Mucosa of stomach (tissue), 1 donor: ENCODE results near the gene ADSS1.

ENCODE experiments used
- H3K27me3 ChIP-seq: one replicate; pipeline ENCODE4 v1.7.0; 2013; ENCODE audit warnings: mild to moderate bottlenecking, low read length; ENCODE audit not compliant: control insufficient read depth, insufficient read depth
- H3K36me3 ChIP-seq: one replicate; pipeline ENCODE4 v1.7.0; 2013; ENCODE audit warnings: low read length; ENCODE audit not compliant: control insufficient read depth, insufficient read depth
- H3K4me1 ChIP-seq: one replicate; pipeline ENCODE4 v1.7.0; 2013; ENCODE audit warnings: mild to moderate bottlenecking, low read length; ENCODE audit not compliant: control insufficient read depth, insufficient read depth
- H3K4me3 ChIP-seq: one replicate; pipeline ENCODE4 v1.7.0; 2013; ENCODE audit warnings: low read length
- H3K9ac ChIP-seq: one replicate; pipeline ENCODE4 v1.7.0; 2013; ENCODE audit warnings: mild to moderate bottlenecking, low read length, moderate library complexity
- H3K9me3 ChIP-seq: one replicate; pipeline ENCODE4 v1.7.0; 2013; ENCODE audit warnings: mild to moderate bottlenecking, low read length, moderate library complexity; ENCODE audit not compliant: control insufficient read depth
- donor health status: Pancreatic carcinoma.

The ADSS1 gene

GRCh38 chr14:104715871-104716270 is 8.2 kb upstream of the ADSS1 start:
- Histone ChIP-seq H3K4me3 (no peak overlapping the region), H3K4me1 (no peaks in the 10 kb centered on the region), H3K9me3 (no peaks in the 10 kb centered on the region), H3K36me3 (peaks cover 4% of the 10 kb centered on the region), H3K27me3 (no peaks in the 10 kb centered on the region), H3K9ac (no peak overlapping the region)

GRCh38 chr14:104717137-104717536 is 6.9 kb upstream of the ADSS1 start:
- Histone ChIP-seq H3K36me3 (peaks cover 4% of the 10 kb centered on the region), H3K27me3 (no peaks in the 10 kb centered on the region), H3K4me3 (no peak overlapping the region), H3K9ac (no peak overlapping the region), H3K4me1 (peaks cover 7% of the 10 kb centered on the region), H3K9me3 (no peaks in the 10 kb centered on the region)

- Histone ChIP-seq H3K36me3 (peaks cover 4% of the 10 kb centered on the region), H3K27me3 (no peaks in the 10 kb centered on the region), H3K4me1 (peaks cover 12% of the 10 kb centered on the region), H3K4me3 (no peak overlapping the region), H3K9me3 (no peaks in the 10 kb centered on the region), H3K9ac (no peak overlapping the region)
These were observed 6.4 kb upstream of the ADSS1 start for GRCh38 chr14:104717646-104718045.

- peaks cover 4% of the 10 kb centered on the region for H3K36me3 ChIP-seq
- peaks cover 17% of the 10 kb centered on the region for H3K4me1 ChIP-seq
- H3K9me3 ChIP-seq: no peaks in the 10 kb centered on the region
- H3K9ac ChIP-seq: no peak overlapping the region
- H3K4me3 ChIP-seq: no peak overlapping the region
- H3K27me3 ChIP-seq: no peaks in the 10 kb centered on the region
These were observed 5.9 kb upstream of the ADSS1 start for GRCh38 chr14:104718147-104718546.

GRCh38 chr14:104718871-104719270 is 5.2 kb upstream of the ADSS1 start:
- Histone ChIP-seq H3K4me1 (peaks cover 24% of the 10 kb centered on the region), H3K4me3 (no peak overlapping the region), H3K9me3 (no peaks in the 10 kb centered on the region), H3K36me3 (no peaks in the 10 kb centered on the region), H3K9ac (no peak overlapping the region), H3K27me3 (no peaks in the 10 kb centered on the region)

GRCh38 chr14:104719343-104719742 is 4.7 kb upstream of the ADSS1 start:
- H3K4me1 ChIP-seq: peaks cover 24% of the 10 kb centered on the region
- no peaks in the 10 kb centered on the region for H3K27me3 ChIP-seq
- no peaks in the 10 kb centered on the region for H3K36me3 ChIP-seq
- H3K4me3 ChIP-seq: no peak overlapping the region
- no peaks in the 10 kb centered on the region for H3K9me3 ChIP-seq
- H3K9ac ChIP-seq: no peak overlapping the region

- H3K4me1 ChIP-seq: peaks cover 31% of the 10 kb centered on the region
These were observed 2.3 kb upstream of the ADSS1 start for GRCh38 chr14:104721505-104722431.

GRCh38 chr14:104722938-104723650 is 935 bp upstream of the ADSS1 start:
- Histone ChIP-seq H3K9me3 (no peaks in the 10 kb centered on the region), H3K27me3 (no peaks in the 10 kb centered on the region), H3K36me3 (no peaks in the 10 kb centered on the region), H3K9ac (no peak overlapping the region), H3K4me1 (peaks cover 31% of the 10 kb centered on the region), H3K4me3 (peak overlapping the region; percentile 19)

More at GRCh38 chr14:104721505-104722431, 2.3 kb upstream of the ADSS1 start:
- Histone ChIP-seq H3K4me3 (no peak overlapping the region), H3K9ac (no peak overlapping the region), H3K27me3 (no peaks in the 10 kb centered on the region), H3K36me3 (no peaks in the 10 kb centered on the region), H3K9me3 (no peaks in the 10 kb centered on the region)

GRCh38 chr14:104724407-104724980 is 465 bp downstream of the ADSS1 start:
- no peaks in the 10 kb centered on the region for H3K9me3 ChIP-seq
- H3K4me3 ChIP-seq: peak overlapping the region; percentile 41
- H3K27me3 ChIP-seq: no peaks in the 10 kb centered on the region
- peaks cover 31% of the 10 kb centered on the region for H3K4me1 ChIP-seq
- H3K36me3 ChIP-seq: no peaks in the 10 kb centered on the region
- peak overlapping the region; percentile 58 for H3K9ac ChIP-seq

GRCh38 chr14:104724981-104725771 is 1.1 kb downstream of the ADSS1 start:
- Histone ChIP-seq H3K4me1 (peaks cover 31% of the 10 kb centered on the region), H3K27me3 (no peaks in the 10 kb centered on the region), H3K36me3 (no peaks in the 10 kb centered on the region), H3K9me3 (no peaks in the 10 kb centered on the region), H3K9ac (peak overlapping the region; percentile 58), H3K4me3 (peak overlapping the region; percentile 41)

- Histone ChIP-seq H3K9me3 (no peaks in the 10 kb centered on the region), H3K4me3 (no peak overlapping the region), H3K36me3 (no peaks in the 10 kb centered on the region), H3K4me1 (peaks cover 31% of the 10 kb centered on the region), H3K9ac (no peak overlapping the region), H3K27me3 (no peaks in the 10 kb centered on the region)
These were observed 1.9 kb downstream of the ADSS1 start for GRCh38 chr14:104725772-104726548.
